DMS 273 treated with DMSO at 0.1 percent for 48 hours (cell line): ENCODE measurements around the gene CDH9.

Experiments used
- DNase-seq: peaks from one replicate; lab custom pipeline; 2025; lab: John Stamatoyannopoulos, UW

CDH9 gene, protein sequence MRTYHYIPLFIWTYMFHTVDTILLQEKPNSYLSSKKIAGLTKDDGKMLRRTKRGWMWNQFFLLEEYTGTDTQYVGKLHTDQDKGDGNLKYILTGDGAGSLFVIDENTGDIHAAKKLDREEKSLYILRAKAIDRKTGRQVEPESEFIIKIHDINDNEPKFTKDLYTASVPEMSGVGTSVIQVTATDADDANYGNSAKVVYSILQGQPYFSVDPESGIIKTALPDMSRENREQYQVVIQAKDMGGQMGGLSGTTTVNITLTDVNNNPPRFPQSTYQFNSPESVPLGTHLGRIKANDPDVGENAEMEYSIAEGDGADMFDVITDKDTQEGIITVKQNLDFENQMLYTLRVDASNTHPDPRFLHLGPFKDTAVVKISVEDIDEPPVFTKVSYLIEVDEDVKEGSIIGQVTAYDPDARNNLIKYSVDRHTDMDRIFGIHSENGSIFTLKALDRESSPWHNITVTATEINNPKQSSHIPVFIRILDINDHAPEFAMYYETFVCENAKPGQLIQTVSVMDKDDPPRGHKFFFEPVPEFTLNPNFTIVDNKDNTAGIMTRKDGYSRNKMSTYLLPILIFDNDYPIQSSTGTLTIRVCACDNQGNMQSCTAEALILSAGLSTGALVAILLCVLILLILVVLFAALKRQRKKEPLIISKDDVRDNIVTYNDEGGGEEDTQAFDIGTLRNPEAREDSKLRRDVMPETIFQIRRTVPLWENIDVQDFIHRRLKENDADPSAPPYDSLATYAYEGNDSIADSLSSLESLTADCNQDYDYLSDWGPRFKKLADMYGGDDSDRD

DNA sequence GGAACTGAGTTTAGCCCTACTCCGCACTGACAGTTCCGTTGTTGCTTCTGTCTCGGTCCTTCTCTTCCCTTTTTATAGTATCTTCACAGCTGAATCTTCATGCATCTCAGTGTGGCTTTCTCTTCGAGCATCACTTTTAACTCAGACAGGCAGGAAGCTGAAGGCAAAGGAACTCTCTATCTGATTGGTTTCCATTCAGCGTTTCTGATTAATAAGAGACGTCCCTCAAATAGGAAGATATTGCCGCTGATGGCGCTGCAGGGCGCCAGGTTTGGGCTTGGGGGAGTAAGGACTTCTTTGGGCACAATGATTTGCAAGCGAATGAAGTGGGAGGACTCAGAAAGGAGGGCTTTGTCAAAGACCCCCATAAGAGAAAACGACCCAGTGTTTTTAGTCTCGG lies at the start of gene CDH9:
TSS of gene CDH9 (minus strand) at position 111 of the 400 bp plus-strand sequence. CDS start 50,253 bp downstream, outside the sequence.
- no peak for DNase-seq

DNA sequence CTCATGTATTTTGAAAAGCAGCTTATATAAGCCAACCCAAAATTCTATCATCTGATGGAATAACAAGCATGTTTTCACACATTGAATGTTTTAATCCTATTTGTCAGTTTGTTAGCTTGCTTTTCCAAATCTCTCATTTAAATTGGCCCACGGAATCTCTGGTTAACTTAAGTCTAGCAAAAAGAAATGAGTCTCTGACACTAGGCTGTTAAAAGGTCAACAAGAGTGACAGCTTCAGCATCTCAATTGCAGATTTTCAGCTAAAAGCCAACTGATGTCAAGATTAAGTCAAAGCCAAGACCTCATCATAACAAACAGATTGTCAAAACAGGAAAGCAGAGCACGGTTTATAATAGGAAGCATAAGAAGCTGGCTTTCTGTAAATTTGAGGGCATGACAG lies 49.4 kb upstream of the CDH9 start:
- DNase-seq = no peak

DNA sequence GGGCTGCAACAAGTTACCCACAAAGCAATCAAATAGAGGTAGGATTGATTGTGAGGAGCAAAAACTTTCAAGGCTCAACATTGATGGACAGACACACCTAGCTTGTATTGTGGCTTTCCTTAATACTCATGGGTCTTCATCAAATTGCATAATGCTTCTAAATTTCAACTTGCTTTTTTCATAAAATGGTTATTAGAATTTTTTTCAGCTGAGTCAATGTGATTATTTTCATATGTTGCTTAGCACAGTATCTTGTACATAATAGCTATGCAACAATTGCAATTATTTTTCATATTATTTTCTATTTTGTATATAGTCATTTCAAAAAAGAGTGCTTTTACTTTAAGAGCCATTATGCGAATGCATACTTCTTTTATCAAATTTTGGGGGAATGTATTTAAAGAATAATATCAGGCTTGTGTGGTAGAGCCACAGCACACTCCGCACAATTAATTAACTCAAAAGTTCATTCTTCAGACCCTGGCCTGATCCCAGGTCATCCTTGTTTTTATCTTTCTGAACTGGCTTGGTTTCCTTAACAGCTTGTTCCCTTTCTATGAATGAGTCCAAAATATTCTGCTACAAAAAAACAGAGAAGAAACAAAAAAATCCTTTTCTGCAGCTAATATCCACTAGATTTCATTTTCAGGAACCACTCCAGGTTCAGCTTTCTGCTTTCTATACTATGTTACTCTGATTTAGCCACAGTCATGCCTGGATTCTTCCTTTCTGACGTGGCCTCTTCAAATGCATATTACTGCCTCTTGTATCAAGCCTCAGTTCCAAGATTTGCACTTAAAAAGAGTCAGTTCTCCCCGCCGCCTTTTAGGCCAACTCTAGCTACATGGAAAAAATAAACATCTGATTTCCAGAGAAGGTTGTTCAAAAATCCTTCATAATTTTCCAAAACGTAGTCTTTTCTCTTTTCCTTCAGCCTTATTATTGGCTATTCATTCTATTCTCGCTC lies 45.3 kb upstream of the CDH9 start:
- no peak for DNase-seq

DNA sequence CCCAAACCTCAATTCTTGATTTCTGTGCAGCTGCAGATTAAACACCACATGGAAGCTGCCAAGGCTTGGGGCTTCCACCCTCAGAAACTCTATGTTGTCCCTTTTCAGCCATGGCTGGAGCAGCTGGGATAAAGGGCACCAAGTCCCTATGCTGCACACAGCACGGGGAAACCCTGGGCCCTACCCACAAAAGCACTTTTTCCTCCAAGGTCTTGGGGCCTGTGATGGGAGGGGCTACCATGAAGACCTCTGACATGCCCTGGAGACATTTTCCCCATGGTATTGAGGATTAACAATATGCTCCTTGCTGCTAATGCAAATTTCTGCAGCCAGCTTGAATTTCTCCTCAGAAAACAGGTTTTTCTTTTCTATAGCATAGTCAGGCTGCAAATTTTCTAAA lies 41.8 kb upstream of the CDH9 start:
- DNase-seq = no peak

- DNase-seq = no peak
Measured at GRCh38 chr5:27062451-27062850, 24.1 kb upstream of the CDH9 start.

- no peak for DNase-seq
Measured at GRCh38 chr5:27048510-27048909, 10.1 kb upstream of the CDH9 start.

GRCh38 chr5:27041372-27041771 lies 3.0 kb upstream of the CDH9 start:
- DNase-seq = no peak

- no peak for DNase-seq
Measured at GRCh38 chr5:27034565-27034964, 3.8 kb downstream of the CDH9 start.

GRCh38 chr5:27026801-27027200 lies 11.6 kb downstream of the CDH9 start:
- DNase-seq = no peak

GRCh38 chr5:27026063-27026462 lies 12.3 kb downstream of the CDH9 start:
- no peak for DNase-seq

DNA sequence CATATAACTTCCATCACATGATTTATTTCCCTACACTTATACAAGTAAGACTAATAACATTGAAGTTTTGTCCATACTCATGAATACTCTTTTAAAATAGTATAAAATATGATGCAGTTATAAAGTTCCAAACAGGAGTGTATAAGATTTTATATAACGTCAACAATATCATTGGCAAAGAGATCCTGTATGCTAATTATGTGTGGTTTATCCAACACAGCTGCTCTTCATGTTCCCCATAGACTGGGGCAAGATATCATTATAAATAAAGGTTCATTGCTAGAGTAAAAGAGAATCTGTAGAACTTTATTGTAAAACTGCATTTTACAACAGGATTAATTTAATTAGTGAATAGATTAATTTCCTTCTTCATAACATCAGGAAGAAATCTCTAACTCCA lies 16.9 kb downstream of the CDH9 start:
- no peak for DNase-seq

- no peak for DNase-seq
Measured at GRCh38 chr5:27020973-27021372, 17.4 kb downstream of the CDH9 start.

DNA sequence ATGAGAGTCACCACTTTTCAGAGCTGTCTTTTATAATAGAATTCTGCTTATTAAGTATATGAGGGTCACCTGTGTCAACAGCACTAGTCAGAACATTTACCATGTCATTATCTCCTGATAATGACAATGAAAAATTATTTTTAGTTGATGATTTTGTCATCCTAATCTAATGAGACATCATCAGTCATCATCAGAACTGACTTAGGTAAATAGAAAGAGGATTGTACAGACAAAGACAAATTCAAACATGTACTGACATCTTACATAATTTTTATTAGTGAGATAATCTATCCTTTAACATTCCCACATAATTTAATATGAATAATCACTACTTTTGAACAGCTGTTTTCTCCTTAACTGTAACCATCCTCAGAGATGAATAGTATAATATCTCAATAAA lies 22.6 kb downstream of the CDH9 start:
- DNase-seq = no peak

GRCh38 chr5:27011274-27011673 lies 27.1 kb downstream of the CDH9 start:
- DNase-seq = no peak

GRCh38 chr5:27010646-27011045 lies 27.7 kb downstream of the CDH9 start:
- no peak for DNase-seq

DNA sequence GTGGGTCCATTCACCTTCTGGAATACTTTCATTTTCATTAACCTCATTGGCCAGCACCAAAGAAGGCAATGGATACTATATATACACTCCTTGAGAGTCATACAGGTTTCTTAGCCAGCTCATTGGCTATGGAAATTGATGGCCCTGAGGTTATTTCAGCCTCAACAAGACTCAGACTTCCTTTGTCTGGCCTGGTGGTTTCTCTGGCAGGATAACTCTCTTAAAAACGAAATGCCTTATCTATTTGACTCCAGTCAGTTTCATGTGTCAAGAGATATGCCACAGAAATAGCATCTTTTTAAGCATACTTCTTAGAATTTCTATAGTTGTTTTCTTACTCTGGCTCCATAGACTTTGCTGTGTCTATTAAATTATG lies 28.9 kb downstream of the CDH9 start:
- DNase-seq = no peak

- no peak for DNase-seq
Measured at GRCh38 chr5:27008604-27009539, 29.5 kb downstream of the CDH9 start.

- no peak for DNase-seq
Measured at GRCh38 chr5:27007121-27007520, 31.3 kb downstream of the CDH9 start.

DNA sequence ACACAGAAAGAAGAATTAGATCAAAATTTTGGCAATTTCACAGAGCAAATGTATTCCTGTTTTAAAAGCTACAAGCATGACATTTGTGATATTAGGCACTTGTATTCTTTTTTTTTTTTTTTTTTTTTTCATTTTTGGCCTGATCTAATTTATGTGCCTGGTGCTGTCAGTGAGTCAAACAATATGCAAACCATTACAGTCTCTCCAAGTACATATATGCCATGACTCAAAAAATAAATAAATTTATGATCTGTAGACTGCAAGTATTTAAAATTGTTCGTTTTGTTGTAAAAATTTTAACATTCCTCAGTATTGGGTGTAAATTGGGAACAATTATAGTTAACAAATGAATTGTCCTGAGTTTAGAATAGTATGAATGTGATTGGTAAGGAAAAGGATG lies 51.4 kb downstream of the CDH9 start:
- DNase-seq = no peak

GRCh38 chr5:26981750-26982149 lies 56.6 kb downstream of the CDH9 start:
- DNase-seq = no peak

- no peak for DNase-seq
Measured at GRCh38 chr5:26959290-26959689, 79.1 kb downstream of the CDH9 start.
